Measurements from ENCODE around the gene CYP51A1. TPM values are rescaled to one million over a fixed set of nuclear protein-coding genes. Genes with fewer than 3 reads are reported as not detected.

The CYP51A1 gene
- total and polyA plus RNA-seq, 4 donors = 56.4 to 338 (median 170) TPM

DNA sequence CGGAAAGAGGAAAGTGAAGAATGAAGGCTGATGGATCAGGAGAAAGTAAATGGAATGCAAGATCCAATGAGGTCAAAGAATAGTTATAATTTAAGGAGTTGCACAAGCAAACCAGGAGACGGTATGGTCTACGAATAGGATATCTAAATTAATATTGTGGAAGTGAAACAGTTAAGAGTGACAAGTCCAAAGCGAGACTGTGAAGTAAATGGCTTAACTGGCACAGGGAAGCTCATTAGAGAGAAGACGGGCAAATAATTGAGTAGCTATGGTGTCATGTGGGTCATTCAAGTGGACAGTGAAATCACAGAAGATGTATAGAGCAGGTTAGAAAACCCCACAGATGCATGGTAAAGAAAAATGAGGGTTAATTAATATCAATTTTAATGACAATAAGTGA is 3.2 kb downstream of the CYP51A1 start:
- Histone ChIP-seq H3K27me3 (ENCODE audit: control insufficient read depth in 4 of 4, insufficient read depth in 4 of 4, low read length in 3 of 4) (no peaks in the 10 kb centered on the region), H3K27ac (ENCODE audit: low read depth in 1 of 2, low read length in 2 of 2) (no peak overlapping the region), H3K4me3 (ENCODE audit: low read depth in 1 of 3, low read length in 3 of 3) (no peak overlapping the region), H3K9ac (ENCODE audit: low read depth in 1 of 2, low read length in 2 of 2) (no peak overlapping the region), H3K9me3 (ENCODE audit: control insufficient read depth in 4 of 4, low read length in 3 of 4) (no peaks in the 10 kb centered on the region), H3K36me3 (ENCODE audit: control insufficient read depth in 4 of 4, insufficient read depth in 3 of 4, low read depth in 1 of 4, low read length in 3 of 4) (peaks cover 5 to 34% (median 30%) of the 10 kb centered on the region in 4 donors), H3K4me1 (ENCODE audit: control insufficient read depth in 4 of 4, insufficient read depth in 4 of 4, low read length in 3 of 4) (peaks cover 2 to 25% (median 13%) of the 10 kb centered on the region in 4 donors)
- 83% methylated on average over 5 of the region's 5 CpGs for WGBS
- TF ChIP-seq, protein P1, sequence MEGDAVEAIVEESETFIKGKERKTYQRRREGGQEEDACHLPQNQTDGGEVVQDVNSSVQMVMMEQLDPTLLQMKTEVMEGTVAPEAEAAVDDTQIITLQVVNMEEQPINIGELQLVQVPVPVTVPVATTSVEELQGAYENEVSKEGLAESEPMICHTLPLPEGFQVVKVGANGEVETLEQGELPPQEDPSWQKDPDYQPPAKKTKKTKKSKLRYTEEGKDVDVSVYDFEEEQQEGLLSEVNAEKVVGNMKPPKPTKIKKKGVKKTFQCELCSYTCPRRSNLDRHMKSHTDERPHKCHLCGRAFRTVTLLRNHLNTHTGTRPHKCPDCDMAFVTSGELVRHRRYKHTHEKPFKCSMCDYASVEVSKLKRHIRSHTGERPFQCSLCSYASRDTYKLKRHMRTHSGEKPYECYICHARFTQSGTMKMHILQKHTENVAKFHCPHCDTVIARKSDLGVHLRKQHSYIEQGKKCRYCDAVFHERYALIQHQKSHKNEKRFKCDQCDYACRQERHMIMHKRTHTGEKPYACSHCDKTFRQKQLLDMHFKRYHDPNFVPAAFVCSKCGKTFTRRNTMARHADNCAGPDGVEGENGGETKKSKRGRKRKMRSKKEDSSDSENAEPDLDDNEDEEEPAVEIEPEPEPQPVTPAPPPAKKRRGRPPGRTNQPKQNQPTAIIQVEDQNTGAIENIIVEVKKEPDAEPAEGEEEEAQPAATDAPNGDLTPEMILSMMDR (IDR thresholded peaks at IDR 0.05; ENCODE audit: low read depth, low read length, missing input control) = no peak
- no peak for TF ChIP-seq TAF1 (conservative IDR thresholded peaks at IDR 0.05)
- no peak for TF ChIP-seq HNF4A (conservative IDR thresholded peaks at IDR 0.05)
- TF ChIP-seq NR2F2 (IDR thresholded peaks at IDR 0.05) = no peak
- TF ChIP-seq RAD21 (IDR thresholded peaks at IDR 0.05) = no peak
- no peak for TF ChIP-seq REST (IDR thresholded peaks at IDR 0.05)
- TF ChIP-seq RXRA (IDR thresholded peaks at IDR 0.05) = no peak
- TF ChIP-seq FOXA2 (IDR thresholded peaks at IDR 0.05) = no peak
- TF ChIP-seq YY1 (IDR thresholded peaks at IDR 0.05) = no peak
- TF ChIP-seq MAX (IDR thresholded peaks at IDR 0.05) = no peak
- TF ChIP-seq FOXA1 (IDR thresholded peaks at IDR 0.05) = no peak
- TF ChIP-seq GABPA (IDR thresholded peaks at IDR 0.05 in 1 of 2, conservative IDR thresholded peaks at IDR 0.05 in 1 of 2) = no peak
- no peak for TF ChIP-seq ZBTB33 (IDR thresholded peaks at IDR 0.05)
- no peak for TF ChIP-seq EGR1 (IDR thresholded peaks at IDR 0.05; ENCODE audit: low read depth in 2 of 2)
- TF ChIP-seq ATF3 (IDR thresholded peaks at IDR 0.05) = no peak
- TF ChIP-seq SP1 (IDR thresholded peaks at IDR 0.05) = no peak
- TF ChIP-seq HNF4G (IDR thresholded peaks at IDR 0.05) = no peak
- TF ChIP-seq JUND (IDR thresholded peaks at IDR 0.05) = no peak
- DNase-seq (ENCODE audit: low spot score) = no peak
